ENCODE measurements around the gene FCN1.

FCN1 gene

GRCh38 chr9:134895908-134896833 lies 21.5 kb downstream of the FCN1 start:
- Histone ChIP-seq H3K9me3 (ENCODE audit: severe bottlenecking) (peaks cover 3% of the 10 kb centered on the region), H3K27me3 (ENCODE audit: insufficient read depth, poor library complexity, severe bottlenecking) (no peaks in the 10 kb centered on the region), H3K4me3 (ENCODE audit: severe bottlenecking) (no peak overlapping the region), H3K4me1 (ENCODE audit: insufficient read depth, poor library complexity, severe bottlenecking) (peaks cover 8% of the 10 kb centered on the region), H3K27ac (ENCODE audit: poor library complexity, severe bottlenecking) (peak overlapping the region; percentile 45), H3K36me3 (ENCODE audit: low read depth) (no peaks in the 10 kb centered on the region)
- no peak for TF ChIP-seq CTCF (IDR thresholded peaks at IDR 0.05; ENCODE audit: poor library complexity, severe bottlenecking)
- ATAC-seq (ENCODE audit: low read depth) (peak; percentile 83), DNase-seq (ENCODE audit: low spot score) (no peak)

GRCh38 chr9:134895567-134895907 lies 22.2 kb downstream of the FCN1 start:
- ATAC-seq (ENCODE audit: low read depth) = no peak
- H3K9me3 ChIP-seq (ENCODE audit: severe bottlenecking) = peaks cover 3% of the 10 kb centered on the region
- no peaks in the 10 kb centered on the region for H3K36me3 ChIP-seq (ENCODE audit: low read depth)
- no peak for DNase-seq (ENCODE audit: low spot score)
- H3K27me3 ChIP-seq (ENCODE audit: insufficient read depth, poor library complexity, severe bottlenecking) = no peaks in the 10 kb centered on the region
- TF ChIP-seq CTCF (IDR thresholded peaks at IDR 0.05; ENCODE audit: poor library complexity, severe bottlenecking) = no peak
- H3K27ac ChIP-seq (ENCODE audit: poor library complexity, severe bottlenecking) = peak overlapping the region; percentile 45
- no peak overlapping the region for H3K4me3 ChIP-seq (ENCODE audit: severe bottlenecking)
- peaks cover 8% of the 10 kb centered on the region for H3K4me1 ChIP-seq (ENCODE audit: insufficient read depth, poor library complexity, severe bottlenecking)

- H3K36me3 ChIP-seq (ENCODE audit: low read depth) = no peaks in the 10 kb centered on the region
- no peak for TF ChIP-seq CTCF (IDR thresholded peaks at IDR 0.05; ENCODE audit: poor library complexity, severe bottlenecking)
- no peak for DNase-seq (ENCODE audit: low spot score)
- no peak overlapping the region for H3K4me3 ChIP-seq (ENCODE audit: severe bottlenecking)
- H3K27me3 ChIP-seq (ENCODE audit: insufficient read depth, poor library complexity, severe bottlenecking) = no peaks in the 10 kb centered on the region
- H3K27ac ChIP-seq (ENCODE audit: poor library complexity, severe bottlenecking) = no peak overlapping the region
- ATAC-seq (ENCODE audit: low read depth) = no peak
- H3K9me3 ChIP-seq (ENCODE audit: severe bottlenecking) = peaks cover 3% of the 10 kb centered on the region
- H3K4me1 ChIP-seq (ENCODE audit: insufficient read depth, poor library complexity, severe bottlenecking) = peaks cover 8% of the 10 kb centered on the region
These were observed 22.6 kb downstream of the FCN1 start for GRCh38 chr9:134895097-134895496.

- ATAC-seq (ENCODE audit: low read depth) (no peak), DNase-seq (ENCODE audit: low spot score) (no peak)
- Histone ChIP-seq H3K4me1 (ENCODE audit: insufficient read depth, poor library complexity, severe bottlenecking) (peaks cover 8% of the 10 kb centered on the region), H3K36me3 (ENCODE audit: low read depth) (no peaks in the 10 kb centered on the region), H3K27ac (ENCODE audit: poor library complexity, severe bottlenecking) (no peak overlapping the region), H3K9me3 (ENCODE audit: severe bottlenecking) (peaks cover 3% of the 10 kb centered on the region), H3K27me3 (ENCODE audit: insufficient read depth, poor library complexity, severe bottlenecking) (no peaks in the 10 kb centered on the region), H3K4me3 (ENCODE audit: severe bottlenecking) (no peak overlapping the region)
- TF ChIP-seq CTCF (IDR thresholded peaks at IDR 0.05; ENCODE audit: poor library complexity, severe bottlenecking) = no peak
These were observed 23.4 kb downstream of the FCN1 start for GRCh38 chr9:134894136-134894860.
